HG02970 (cell line): ENCODE results near the gene IQSEC2.

Source experiments
- ATAC-seq: cut with Tn5 transposase; IDR thresholded peaks from one replicate; pipeline ENCODE4 v1.9.1; 2021; ENCODE audit warnings: mild to moderate bottlenecking, moderate library complexity, moderate number of reproducible peaks; ENCODE audit not compliant: unreplicated experiment, low FRiP score

IQSEC2 gene

GRCh38 chrX:53279296-53280237 lies 1.8 kb downstream of the IQSEC2 start:
- no peak for ATAC-seq

GRCh38 chrX:53272808-53273337 lies 8.5 kb downstream of the IQSEC2 start:
- ATAC-seq, result no peak

GRCh38 chrX:53269536-53270107 lies 11.8 kb downstream of the IQSEC2 start:
- ATAC-seq, result no peak

DNA sequence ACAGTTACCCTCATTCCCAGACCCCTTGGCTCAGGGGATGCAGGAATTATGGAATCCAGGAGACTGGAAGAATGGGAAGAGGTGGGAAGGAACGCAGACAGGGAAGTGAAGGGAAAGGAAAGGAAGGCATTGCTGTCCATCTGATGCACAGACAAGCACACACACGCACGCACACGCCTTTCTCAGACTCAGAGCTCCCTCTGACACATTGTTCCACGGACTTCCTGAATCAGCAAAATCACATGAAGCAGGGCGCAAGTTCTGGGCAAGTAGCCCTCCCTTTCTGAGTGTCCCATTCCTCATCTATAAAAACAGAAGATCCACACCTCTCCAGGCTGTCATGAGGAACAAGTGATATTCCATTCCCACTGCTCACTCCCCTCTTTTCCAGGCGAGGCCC lies 13.2 kb downstream of the IQSEC2 start:
- ATAC-seq, result no peak

GRCh38 chrX:53266914-53267313 lies 14.5 kb downstream of the IQSEC2 start:
- no peak for ATAC-seq

DNA sequence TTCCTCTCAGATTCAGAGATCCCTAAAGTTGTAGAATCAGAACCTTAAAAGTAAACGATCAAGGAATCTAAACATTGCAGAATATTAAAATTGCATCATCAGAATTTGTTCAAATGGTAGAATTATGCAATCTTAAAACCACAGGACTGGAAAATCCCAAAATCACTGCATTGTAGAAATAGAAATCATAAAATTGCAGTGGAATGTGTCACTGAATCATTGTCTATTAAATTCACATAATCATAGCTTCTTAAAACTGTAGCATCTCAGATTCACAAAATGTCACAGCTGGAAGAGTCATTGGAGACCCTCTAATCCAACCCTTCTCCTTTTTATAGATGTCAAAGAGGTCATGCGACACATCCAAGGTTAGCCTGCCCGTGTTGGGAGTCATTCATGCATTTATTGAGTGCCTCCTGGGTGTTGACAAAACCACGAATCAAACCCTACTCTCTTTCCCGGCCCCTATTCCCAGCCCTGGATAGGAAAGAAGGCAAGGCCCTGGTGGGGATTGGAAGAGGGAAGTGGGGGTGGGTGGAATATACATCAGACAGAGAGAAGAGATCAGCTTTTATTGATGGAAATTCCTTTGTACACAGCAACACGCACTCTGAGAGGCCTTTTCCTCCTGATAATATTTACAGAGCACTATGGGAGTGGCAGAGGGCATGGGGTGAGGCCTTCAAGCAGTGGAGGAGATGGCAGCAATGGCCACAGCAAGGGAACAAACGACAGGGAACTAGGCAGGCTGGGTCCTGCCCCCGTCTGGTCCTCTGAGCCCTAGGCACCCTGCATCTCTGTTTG lies 15.4 kb downstream of the IQSEC2 start:
- ATAC-seq, result no peak

- ATAC-seq, result no peak
Measured at GRCh38 chrX:53263597-53264094, 17.7 kb downstream of the IQSEC2 start.

DNA sequence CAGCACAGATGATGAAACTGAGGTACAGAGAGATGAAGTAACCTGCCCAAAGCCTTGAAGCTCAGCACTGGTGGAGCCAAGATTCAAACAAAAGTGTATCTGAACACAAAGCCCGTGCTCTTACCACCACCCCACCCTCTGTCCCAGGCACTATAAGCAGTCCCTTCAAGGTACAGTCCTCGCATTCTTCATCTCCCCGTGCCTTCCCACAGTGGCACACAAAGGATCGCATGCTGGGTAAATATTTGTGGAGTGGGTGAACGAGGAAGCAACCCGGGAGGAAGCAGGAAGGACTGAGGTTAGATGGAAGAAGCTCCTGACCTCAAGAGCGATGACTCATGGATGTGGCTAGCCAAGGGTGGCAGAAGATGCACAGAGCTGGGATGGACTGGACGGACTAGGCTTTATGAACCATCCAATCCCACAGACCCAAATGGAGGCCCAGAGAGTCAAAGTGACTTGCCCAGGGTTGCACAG lies 18.4 kb downstream of the IQSEC2 start:
- ATAC-seq, result no peak

GRCh38 chrX:53262189-53262917 lies 19.0 kb downstream of the IQSEC2 start:
- ATAC-seq, result no peak

DNA sequence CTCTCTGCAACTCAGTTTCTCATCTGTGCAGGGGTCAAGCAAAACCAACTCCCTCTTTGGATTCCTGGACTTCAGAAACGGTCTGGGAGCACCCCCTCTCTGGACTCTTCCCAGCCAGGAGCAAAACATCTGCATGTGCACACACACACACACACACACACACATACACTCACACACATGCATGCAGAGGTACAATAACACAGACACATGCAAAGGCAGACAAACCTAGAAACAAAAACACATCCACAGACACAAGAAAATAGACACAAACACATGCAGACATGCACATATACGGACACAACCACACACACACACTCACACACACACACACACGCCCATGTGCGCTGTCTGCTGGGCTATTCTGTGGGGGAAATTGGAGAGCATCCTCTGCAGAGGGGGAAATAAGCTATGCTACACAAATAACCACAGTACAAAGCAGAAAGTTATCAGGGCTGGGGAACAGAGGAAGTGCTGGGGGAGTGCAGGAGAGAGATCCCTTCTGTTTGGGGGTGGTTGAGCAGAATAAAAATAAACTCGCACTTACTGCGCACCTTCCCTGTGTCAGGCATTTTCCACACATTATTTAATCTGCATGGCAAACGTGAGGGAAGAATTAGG lies 19.9 kb downstream of the IQSEC2 start:
- ATAC-seq, result no peak

DNA sequence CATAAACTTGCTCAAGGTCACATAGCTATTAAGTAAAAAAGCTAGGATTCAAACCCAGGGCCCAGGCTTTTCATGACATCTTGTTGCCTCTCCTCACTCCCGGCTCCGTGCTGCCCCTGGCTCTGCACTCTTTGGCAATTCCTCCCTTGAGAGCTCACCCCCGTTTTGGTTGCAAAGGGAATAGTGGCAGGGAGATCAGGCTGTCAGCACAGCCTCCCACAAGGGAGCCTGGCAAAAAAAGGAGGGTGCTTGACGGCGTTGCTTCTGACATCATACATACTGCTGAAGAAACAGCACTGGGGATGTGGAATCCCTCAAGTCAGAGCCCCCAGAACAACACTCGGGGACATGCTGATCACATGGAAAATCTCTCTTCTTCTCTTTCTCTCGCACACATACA lies 20.5 kb downstream of the IQSEC2 start:
- no peak for ATAC-seq

GRCh38 chrX:53257670-53258423 lies 23.5 kb downstream of the IQSEC2 start:
- no peak for ATAC-seq

DNA sequence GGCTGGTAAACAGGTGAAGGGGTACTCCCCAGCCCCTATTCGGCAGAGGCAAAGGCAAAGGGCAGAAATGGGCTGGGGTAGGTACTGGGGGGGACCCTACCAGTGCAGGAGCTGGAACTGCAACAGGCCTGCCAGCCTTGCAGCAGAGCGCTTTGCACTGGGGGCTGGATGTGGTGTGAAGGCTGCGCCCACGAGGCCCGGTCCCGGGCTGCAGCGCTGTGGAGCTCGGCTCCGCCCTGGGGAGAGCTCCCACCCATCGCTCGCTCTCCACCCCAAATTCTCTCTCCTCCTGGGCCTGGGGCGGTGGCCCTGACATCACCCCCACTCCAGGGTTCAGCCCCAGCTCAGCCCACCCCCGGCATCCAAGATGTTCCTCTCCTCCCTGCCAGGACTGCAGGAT lies 24.2 kb downstream of the IQSEC2 start:
- no peak for ATAC-seq

DNA sequence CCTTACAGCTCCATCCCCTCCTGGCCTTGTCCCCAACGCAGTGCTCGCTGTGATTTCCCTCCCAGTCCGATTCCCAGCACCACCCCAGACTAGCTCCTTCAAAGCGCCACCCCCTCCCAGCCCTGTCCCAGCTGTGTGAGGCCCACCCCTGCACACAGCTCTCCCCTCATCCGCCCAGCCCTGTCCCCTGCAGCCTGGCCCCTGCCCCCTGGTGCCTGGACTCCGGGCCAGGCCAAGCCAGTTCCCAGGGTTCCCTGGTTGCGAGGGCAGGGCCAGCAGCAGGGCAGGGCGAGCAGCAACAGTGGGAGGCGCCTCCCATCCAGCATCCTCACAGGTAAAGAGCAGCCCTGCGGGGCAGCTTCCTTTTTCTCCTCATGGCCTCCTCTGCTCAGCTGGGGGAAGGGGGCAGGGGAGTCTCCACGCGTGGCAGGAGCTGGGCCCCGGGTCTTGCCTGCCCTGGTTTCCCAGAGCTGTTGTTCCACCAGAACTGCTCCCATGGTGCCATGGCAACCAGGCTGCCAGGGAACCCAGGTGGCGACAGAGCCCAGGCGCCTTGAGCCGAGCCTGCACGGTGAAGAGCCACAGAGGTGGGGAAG lies 24.8 kb downstream of the IQSEC2 start:
- ATAC-seq, result no peak

DNA sequence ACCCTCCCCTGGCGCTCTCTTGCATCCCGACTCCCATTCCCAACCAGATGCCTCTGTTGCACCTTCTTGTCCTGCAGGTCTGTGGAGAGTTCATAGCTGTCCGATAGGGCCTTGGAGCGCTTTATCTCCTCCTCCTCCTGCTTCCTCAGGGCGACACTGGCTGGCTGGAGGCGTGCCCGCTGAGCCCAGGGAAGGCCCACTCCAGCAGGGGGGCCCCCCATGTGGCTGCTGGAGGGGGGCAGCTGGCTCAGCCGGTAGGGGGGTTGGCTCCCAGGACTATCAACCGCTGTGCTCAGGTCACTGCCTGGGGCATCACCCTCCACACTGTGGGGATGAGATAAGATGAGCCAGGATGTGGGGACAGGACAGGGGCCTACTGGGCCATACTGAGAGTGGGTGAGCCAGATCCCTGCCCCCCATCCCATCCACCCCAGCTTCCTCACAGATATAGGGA lies 25.6 kb downstream of the IQSEC2 start:
- no peak for ATAC-seq

DNA sequence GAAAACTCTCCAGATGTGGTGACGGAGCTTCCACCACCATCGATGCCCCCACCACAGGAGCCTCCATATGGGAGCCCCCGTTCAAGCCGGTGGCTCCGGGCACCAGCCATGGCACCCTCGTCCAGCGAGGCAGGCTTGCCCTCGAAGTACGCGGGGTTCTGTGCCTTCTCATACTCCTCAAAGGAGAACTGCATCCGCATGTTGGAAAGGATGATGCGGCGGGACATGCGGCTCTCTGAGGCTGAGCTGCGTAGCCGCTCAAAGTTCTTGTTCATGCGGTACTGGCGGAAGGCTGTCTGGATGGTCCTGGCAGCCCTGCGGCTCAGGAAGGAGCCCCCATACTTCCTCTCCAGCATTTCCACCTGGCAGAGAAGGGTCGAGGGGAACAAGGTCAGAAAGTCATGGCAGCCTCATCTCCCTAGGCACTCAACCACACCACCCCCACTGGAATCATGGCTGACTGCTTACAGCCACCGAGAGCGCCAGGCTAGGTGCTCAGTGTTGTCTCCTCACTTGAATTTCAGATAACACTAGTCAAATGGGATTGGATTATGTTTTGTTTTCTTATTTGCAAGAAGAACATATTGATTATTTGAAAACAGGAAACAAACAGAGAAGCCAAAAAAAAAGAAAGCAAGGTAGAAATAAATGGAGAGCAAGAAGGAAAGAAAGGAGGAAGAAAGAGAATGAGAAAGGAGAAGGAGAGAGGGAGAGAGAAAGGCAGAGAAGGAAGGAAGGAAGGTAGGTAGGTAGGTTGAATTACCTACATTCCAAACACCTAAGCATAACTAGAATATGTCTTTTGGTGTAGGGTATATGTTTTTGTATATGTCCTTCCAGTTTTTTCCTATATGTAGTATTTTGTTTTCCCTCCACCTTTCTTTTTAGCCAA lies 26.6 kb downstream of the IQSEC2 start:
- no peak for ATAC-seq

DNA sequence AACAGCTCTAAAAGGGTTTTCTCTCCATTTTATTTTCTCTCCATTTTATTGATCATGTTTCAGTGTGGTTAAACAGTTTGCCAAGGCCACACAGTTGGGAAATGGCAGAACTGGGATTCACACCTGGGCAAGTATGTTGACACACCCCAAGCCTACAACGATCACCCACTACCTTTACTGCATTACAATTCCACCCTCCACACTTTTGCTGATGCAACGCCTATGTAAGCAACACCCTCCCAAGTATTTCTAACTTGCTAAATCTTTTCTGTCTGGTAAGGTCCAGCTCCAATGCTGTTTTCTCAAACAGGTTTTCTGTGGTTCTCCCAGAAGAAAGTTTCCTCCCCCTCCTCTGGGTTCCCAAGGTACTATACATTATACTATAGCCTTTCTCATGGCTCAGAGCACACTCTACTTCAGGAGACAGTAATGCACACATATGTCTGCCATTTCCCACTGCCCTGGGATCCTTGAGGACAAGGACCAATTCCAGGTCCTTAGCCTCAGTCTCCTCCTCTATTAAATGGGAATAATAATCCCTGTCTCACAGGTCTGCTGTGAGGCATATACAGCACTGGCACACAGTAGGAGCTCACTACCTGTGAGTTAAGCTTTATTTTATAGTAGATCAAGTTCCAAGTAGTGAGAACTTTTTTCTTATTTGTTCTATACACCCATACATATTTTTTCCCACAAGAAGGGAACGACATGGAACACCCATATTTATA lies 27.9 kb downstream of the IQSEC2 start:
- no peak for ATAC-seq
